Activated T-cell treated with anti-CD3 and anti-CD28 coated beads for 4 hours (primary cell): ENCODE data around the gene TNRC18.

Source experiments
- DNase-seq: peaks from one replicate; pipeline ENCODE4 v3.0.0-alpha.2; 2020

The TNRC18 gene

DNA sequence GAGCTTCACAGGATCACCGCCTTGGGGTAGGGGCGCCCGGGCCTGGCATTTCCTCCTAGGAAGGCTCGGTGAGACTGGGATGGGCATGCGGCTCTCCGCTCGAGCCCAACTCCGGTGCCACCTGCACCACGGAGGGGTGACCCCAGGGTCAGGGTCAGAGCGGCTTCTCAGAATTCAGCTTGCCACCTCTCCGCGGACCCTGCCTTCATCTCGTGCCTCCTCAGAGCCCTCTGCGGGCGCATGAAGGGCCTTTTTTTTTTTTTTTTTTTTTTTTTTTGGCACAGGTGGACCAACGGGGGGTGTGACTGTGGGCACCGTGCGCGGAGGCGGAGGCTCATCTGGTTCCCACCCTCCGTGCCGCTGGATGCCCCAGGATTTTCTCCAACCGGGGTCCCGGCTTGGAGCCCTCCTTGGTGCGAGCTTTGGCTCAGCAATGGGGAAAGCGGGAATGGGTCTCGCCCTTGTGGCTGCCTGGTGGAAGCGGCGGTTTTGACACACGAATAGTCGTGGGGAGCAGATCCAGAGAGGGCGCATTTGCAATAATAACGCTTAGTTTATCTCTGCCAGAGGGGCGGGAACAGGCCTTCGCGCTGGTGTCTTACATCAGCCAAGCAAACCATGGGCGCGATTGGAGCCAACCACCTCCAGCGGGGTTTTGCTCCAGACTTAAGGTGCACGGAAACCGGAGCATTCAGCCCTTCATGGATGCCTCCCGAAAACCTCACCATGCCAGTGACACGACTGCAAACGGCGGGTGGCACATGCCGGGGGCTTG is 5.0 kb upstream of the TNRC18 start:
- DNase-seq = no peak

DNA sequence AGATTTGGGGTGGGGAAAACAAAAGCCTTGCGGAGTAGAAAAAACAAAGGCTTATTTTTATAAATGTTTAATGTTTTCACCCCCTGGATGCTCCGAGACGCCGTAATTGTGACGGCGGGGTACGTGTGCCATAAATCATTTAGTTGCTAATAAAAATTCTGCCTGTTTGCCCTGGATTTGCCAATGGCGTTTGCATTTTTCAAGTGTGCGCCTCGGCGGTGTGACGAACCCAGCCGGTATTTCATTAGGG is 2.5 kb upstream of the TNRC18 start:
- no peak for DNase-seq

- DNase-seq = no peak
Observed at GRCh38 chr7:5425507-5426225, 2.0 kb upstream of the TNRC18 start.

DNA sequence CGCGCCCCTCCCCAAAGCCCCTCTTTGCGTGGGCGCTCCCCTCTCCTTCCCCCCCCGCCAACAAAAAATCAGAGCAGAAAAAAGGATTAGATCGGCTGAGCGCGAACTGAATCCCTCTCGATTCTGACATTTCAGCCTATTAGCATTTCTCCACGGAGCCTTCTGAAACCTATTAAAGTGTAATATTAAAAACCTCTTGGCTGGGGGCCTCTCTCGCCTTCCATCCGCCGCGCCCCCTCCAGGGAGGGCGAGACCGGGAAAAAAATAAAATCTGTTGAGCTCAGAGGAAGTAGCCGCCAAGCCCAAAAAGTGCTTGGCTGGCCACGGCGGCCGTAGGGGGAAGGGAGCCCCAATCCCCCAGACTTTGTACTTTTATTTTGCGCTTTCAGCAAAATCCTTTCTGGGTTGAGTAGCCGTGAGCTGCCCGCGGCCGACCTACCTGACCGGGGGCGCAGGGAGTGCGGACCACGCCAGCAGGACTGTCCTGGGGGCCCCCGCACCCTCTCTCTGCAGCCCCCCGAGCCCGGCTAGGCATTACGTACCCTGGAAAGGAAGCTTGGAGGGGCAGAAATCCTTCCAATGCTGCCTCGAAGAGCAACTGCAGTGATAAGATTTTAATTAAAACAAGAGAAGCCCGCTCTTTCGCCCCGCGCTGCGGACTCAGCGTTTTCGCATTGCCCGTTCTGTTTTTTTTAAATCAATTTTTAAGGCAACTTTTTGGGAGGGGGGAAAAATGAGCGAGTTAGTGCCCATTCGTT is 1.3 kb upstream of the TNRC18 start:
- DNase-seq = no peak

- no peak for DNase-seq
Observed at GRCh38 chr7:5423976-5424748, 528 bp upstream of the TNRC18 start.

GRCh38 chr7:5422396-5423305 is 983 bp downstream of the TNRC18 start:
- no peak for DNase-seq

DNA sequence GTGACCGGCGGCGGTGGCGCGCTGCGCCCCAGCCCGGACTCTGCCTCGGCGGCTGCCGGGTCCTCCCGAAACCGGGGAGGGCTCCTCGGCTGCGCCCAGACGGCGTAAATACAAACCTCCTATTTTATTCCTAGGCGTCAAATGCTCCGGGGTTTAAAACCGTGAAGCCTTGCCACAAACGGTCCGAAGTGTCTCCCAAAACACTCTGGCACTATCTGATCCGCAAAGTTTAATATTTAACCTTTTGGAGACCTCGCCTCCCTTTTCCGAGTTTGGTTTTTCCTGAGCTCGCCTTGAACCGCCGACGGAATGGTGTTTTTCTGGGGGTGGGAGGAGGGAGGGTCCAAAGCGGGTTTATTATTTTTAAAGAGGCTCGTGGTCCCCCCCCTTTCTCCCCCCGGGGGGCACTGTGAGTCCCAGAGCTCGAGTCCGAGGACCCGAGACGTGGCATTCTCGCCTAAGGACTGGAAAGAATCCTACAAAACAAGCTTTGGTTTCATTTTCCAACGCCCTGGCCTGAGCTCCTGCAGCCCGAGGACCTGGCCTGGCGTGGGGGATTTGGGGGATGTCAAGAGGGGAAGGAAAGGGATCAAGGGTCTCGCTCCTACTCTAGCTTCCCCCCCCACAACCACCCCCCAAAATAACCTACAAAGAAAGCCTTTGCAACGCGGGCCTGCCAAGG is 1.8 kb downstream of the TNRC18 start:
- DNase-seq = no peak

DNA sequence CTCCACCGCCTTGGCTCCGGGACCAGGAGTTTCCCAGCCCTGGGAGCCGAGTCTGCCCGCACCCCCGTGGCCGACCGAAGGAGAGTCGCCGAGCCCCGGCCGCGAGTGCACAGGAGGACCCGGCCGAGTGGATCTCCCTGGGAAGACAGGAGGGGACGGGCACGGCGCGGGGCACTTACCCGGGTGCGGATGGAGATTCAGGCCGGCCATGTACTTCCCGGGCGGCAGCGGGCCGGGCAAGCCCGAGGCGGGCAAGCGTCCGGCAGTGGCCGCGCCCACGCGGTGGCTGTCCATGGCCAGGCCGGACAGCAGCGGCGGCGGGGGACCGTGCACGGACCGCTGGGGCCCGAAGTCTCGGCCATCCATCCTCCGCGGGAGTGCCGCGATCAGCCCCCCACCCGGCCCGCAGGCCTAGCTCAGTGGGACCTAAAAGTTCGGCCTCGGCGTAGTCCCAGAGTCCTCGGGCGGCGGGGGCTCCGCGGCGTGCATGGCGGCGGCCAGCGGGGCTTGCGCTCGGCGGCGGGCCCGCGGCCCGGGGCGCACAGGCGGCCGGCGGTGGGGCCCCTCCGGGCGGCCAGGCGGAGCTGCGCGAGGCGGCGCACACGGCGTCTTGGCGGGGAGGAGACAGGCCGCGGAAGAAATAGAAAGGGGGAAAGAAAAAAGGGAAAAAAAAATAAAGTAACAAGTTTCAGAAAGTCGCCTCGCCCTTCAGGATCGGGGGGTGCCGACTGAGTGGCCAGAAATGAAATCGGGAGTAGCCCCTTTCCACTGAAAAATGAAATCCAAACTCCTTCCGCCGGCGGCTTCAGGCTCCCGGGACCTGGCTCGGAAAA is 2.5 kb downstream of the TNRC18 start:
- no peak for DNase-seq

DNA sequence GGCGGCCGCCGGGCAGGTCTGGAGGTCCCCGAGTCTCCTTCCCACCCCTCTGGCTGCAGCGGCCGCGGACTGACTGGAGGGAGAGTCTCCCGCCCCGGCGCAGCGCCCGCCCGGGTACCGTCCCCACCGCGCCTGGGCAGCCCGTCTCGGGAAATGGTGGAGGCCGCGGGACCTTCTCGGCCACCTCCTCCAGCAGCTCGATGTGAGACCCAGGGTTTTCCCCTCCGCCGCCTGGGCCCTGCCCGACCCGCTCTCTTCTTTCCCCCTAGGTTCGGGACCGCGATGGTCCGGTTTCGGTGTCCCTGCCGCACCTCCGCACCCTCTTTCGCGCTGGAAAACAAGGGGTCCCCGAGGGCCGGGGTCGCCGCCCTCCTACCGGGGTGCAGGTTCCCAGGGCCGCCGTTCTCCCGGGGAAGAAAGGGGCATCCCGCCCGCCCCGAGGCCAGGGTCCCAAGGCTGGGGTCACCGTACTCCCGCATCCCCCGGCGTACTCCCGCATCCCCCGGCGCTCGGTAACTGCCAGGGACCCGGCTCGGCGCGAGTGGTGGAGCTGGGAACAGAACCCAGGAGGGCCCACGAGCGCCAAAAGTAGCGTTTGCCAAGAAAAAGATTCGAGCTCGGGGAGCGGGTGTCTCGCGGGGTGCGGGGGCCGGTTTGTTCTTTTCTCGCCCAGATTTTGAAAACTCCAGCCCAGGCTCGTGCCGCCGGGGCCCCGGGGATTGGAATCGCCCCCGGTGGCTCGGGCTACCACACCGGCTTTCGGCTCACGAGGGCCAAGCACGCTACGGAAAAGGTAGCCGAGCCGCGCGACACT is 3.4 kb downstream of the TNRC18 start:
- DNase-seq = no peak

- DNase-seq = no peak
Observed at GRCh38 chr7:5419539-5420066, 4.0 kb downstream of the TNRC18 start.

- no peak for DNase-seq
Observed at GRCh38 chr7:5418285-5418582, 5.4 kb downstream of the TNRC18 start.

GRCh38 chr7:5417106-5418071 is 6.2 kb downstream of the TNRC18 start:
- DNase-seq = no peak

GRCh38 chr7:5414916-5415315 is 8.7 kb downstream of the TNRC18 start:
- no peak for DNase-seq

- no peak for DNase-seq
Observed at GRCh38 chr7:5413449-5413786, 10.2 kb downstream of the TNRC18 start.

GRCh38 chr7:5408777-5409176 is 14.9 kb downstream of the TNRC18 start:
- DNase-seq = no peak

DNA sequence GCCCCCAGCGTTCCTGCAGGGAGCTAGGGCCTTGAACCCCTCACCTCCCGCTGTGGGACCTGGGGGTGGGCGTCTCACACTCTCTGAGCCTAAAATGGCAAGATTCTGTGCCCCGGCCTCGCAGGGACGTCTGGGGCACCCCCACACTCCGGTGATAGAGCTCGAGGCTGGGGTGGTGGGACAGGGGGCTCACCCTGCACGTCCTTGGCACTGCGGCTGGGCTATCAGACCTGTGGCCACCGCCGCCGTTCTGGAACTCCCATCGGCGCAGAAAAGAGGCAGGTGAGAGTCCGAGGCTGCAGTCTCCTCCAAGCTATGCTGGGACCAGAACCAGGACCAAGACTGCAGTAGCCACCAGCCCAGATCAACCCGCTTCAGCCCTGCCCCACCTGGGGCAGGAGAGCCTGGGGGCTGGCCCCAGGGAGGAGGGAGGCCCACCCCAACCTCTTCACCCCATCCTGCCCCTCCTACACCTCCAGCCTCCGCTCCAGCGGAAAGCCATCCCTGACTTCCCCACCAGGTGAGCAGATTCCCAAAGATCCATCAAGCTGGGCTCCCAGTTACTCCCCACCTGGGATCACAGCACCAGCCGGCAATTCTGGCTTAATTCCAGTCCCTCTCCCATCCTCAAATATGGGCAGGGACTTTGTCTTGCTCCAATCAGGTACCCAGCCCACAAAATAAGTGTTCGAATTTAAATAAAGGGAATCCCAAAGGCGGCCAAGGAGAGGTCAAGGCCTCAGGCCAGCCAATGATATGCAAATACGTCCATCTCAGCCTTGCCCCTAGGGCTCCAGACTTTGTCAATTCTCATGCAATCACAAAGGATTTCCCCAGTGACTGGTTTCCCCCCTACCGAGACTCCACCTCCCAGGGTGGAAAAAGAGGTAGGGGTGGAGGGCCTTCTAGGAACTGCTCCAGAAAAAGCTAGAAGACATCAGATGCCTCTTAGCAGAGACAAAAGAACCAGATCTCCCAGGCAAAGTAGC is 16.4 kb downstream of the TNRC18 start:
- DNase-seq = no peak

DNA sequence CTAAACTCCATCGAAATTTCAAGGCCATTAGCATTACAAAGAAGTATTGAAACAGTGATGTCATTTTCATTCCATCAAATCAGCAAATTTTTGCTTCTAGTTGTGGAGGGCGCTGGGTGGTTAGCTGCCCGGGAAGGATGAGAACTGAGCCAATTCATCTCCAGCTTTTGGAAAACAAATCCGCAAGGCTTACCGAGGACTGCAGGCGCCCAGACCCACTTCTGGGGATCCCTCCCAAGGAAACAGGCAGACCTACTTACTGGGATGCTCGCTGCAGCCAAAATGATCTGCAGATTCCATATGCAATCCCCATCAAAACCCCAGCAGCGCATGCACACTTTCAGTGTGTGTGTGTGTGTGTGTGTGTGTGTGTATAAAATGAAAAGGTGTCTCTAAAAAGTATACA is 19.2 kb downstream of the TNRC18 start:
- no peak for DNase-seq
